HuH-7.5 (cell line): Measurements from ENCODE around the gene UBE2Q1.

Experiments used
- DNase-seq: peaks from one replicate; pipeline ENCODE4 v3.0.0; 2011; ENCODE audit warnings: low spot score

Gene UBE2Q1

DNA sequence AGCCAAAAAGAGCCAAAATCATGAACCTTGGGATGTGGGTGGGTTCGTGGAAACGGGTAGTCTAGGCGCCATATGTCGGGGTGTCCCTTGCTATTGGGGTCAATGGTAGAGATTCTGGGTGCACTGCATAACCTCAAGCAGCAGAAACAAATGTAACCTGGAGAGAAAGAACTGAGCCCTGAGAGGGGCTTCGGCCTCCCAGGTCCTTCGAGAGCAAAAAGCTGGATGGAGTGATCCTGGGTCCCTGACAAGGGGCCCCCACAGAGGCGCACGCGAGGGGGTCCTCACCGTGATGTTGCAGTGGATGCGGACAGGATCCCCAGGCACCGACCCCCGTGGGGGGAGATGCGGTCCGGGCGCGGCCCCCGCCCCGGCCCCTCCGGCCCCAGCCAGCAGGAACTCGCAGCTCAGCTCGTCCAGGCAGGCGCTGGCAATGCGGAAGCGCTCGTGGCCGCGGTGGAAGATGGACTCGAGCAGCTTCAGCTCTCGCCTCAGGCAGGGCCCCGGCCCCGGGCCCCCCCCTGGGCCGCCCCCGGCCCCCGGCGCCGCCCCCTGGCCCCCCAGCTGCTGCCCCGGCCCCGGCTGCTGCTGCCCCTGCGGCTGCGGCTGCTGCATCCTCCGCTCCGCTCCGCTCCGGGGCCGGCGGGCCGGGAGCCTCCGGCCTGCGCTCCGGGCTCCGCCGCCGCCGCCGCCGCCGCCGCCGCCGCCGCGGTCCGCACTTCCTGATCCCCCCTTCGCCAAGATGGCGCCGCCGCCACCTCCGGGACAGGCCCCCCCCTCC, at the start of gene UBE2Q1:
TSS of gene UBE2Q1 (minus strand) at position 724 of the 781 bp plus-strand sequence. CDS start at position 615, 109 bp downstream.
- no peak for DNase-seq

DNA sequence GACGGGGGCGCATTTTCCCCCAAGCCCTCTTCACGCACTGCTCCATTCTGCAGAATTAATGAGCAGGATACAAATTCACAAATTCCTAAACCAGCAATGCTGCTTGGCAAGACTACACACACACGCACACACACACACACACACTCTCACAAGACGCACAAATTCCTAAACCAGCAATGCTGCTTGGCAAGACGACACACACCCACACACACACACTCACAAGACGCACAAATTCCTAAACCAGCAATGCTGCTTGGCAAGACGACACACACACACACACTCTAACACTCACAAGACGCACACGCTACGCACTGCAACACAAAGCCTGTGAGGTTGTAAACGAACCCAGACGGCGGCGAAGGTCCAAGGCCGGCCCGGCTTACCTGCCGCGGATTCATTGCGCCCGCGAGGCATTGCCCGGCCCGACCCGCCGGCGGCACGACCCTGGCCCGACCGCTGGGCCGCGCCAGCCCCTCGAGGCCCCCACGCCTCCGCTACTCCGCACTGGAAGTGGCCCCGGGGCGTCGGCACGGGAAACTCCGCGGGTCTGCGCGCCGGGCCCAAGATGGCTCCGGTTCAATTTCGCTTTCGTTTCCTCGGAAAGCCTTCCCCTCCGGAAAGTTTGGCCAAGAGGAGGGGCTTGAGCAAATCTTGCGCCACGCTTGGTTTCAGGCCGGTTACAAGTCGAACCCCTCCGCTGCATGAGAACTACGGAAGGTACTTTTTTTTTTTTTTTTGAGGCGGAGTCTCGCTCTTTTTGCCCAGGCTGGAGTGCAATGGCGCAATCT, 49.3 kb upstream of the UBE2Q1 start, which contains the start of gene ADAR:
TSS of gene ADAR (minus strand) at position 578 of the 788 bp plus-strand sequence. CDS start at position 398, 180 bp downstream.
- DNase-seq: peak; percentile 59

DNA sequence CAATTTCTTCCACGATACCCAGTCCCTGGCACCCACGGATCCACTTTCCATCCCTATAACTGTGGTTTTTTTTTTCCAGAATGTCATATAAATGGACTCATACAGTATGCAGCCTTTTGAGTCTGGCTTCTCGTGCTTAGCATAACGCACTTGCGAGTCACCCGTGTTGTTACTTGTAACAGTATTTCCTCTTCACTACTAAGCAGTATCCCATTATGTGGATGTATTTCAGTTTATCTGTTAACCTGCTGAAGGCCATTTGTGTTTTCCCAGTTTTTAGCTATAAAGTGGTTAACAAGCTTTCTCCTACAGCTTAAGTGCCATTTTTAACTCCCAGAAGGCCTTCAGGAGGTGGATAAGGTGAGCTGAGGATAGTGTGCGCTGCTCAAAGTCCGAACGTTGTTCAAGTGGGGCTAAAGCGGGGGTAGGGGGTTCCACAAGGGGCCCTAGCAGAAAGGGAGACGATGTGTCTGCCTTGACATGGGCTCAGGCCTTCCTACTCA, 48.7 kb upstream of the UBE2Q1 start:
- DNase-seq: peak; percentile 26

DNA sequence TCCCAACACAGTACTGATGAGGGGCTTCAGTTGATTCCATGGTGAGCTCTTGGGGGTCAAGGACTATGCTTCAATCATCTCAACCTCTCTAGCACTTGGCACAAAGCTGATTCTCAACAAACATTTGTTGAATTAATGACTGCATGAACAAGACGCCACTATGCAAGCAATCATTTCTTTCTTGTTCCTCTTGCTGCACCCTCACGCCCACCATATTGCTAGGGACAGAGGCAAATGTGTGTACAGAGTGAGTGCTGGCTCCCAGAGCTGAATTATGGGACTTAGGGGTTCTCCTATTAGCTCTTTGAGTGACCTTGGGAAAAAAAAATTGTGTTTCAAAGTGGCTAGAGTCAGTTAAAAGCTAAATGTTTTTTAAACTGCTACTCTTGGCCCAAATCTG, 47.1 kb upstream of the UBE2Q1 start:
- DNase-seq: no peak

DNA sequence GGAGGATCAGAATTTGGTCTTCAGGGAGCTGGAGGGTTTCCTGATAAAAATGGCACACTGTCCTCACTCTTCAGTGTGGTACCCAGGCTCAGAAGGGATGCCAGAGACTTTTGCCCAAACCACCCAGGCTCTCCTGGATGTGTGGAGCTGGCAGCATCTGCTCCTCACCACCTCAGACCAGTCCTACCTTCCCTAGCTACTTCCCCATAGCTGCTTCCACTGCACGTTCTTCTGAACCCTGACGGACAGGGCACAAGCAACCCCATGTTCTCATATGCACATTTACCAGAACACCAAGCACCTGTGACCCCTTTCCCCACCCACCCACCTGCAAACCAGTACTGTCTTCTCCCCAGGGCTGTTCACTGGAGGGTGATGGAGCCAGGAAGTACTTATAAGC, 44.9 kb upstream of the UBE2Q1 start:
- no peak for DNase-seq

DNA sequence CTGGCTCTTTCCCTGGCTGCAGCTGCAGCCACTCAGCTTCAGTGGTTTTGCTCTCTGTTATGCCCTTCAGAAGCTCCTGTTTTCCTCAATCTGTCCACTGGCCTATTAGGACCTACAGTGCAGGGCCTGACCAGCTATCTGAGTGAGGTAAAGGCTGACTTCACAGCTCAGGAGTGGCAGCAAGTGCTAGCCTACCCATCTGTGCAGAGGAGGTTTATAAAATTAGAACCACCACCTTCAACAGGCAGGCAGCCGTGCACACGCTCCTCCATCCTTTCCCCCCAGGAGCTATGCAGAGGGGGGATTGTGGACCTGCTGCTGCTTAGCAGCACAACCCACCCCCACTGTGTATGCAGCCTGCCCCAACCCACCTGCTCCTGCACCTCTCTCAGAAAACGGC, 41.2 kb upstream of the UBE2Q1 start:
- DNase-seq: no peak

DNA sequence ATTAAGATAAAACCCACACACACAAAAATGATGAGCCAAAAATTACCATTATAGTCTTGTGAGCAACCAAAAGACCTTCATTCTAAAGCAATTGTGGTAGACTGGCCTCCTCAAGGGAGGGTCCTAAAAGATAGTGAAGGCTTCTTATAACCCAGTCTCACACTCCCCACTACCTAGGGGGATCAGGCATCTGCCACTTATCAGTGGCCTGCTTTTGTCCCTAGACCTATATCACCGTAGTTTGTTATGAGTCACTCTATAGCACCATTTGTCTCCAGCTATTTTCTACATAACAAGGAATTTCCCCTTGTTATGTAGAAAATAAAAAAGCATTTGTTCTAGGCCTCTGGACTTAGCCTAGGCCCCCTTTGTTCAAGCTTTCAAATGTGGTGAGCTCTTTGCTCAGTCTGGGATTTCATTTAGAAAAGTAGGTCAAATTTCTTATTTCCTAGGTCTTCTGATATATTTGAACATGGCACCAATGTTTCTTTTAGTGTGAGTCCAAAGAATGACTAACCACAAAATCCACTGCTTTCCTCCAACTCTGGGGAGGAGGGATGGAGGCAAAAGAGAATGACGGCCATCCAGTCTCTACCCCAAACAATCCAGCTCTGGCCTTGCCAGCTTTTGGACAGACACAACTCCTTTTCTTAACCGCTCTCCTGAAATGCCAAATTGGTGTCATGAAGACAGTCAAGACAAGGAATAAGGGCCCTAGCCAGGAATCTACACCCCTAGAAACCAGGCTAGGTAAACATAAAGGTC, 40.6 kb upstream of the UBE2Q1 start:
- DNase-seq: no peak

DNA sequence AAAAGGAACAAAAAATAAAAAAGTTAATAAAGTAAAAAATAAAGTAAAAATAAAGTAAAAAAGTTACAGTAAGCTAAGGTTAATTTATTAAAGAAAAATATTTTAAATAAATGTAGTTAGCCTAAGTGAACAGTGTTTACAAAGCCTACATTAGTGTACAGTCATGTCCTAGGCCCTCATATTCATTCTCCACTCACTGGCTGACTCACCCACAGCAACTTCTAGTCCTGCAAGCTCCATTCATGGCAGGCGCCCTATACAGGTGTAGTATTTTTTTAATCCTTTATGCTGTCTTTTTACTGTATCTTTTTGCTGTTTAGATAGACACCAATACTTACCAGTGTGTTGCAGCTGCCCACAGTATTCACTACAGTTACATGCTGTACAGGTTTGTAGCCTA, 37.2 kb upstream of the UBE2Q1 start:
- DNase-seq: no peak

DNA sequence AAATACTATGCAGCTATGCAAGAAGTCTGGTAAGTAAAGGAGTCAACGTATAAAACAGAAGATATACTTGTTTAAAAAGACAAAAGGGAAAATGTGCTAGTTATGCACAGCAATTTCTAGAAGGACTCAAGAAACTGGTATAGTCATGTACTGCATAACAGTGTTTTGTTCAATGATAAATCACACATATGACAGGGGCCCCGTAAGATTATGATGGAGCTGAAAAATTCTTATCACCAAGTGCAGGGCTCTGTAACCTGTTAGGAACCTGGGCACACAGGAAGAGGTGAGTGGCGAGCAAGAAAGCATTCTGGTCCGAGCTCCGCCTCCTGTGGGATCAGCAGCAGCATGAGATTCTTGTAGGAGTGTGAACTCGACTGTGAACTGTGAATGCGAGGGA, 36.3 kb upstream of the UBE2Q1 start:
- DNase-seq: no peak

DNA sequence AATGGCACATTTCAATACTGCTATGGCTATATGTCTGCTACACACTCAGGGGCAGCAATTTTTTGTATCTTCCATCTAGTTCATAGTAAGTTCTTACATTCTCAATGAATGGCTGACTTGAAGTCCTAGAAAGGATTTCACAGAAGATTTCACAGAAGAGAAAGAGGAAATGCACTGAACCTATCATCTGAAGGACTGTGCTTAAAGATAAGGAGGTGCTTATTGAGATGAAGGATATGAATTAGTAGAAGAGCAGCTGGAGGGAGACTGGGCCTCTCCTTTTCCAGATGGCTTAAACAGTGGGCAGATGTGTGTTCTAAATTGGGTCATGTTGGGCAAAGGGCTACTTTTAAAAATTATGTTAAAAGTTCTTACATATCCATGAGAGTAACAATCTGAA, 34.9 kb upstream of the UBE2Q1 start:
- DNase-seq: no peak

DNA sequence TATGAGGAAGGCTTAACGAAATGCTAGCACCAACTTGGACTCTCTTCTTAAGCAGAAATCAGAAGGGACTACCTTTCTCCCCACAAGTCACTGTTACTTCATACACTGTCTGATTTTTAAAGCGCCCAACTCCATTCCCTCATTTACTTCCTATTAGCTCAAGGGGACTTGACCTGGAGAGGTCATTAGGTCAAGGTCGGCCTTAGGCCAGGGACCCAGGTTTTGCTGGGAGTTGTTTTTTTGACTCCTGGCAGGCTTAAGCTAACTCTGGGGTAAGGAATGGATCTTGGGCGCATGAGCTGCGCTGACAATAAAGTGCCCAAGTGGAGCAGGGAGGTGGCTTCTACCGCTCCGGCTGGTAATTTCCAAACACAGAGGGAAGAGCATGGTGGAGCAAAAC, 32.7 kb upstream of the UBE2Q1 start:
- DNase-seq: no peak

DNA sequence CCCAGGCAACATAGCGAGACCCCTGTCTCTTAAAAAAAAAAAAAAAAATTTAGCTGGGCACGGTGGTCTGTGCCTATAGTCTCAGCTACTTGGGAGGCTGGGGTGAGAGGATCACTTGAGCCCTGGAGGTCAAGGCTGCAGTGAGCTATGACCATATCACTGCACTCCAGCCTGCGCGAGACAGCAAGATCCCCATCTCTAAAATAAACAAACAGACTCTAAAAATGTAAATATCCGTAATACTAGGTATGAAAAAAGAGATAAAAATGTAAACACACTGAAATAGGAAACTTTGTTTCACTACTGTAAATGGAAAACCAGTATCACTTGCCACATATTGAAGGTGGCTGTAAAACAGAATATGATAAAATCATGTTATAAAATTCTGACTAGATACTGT, 32.3 kb upstream of the UBE2Q1 start:
- DNase-seq: no peak

DNA sequence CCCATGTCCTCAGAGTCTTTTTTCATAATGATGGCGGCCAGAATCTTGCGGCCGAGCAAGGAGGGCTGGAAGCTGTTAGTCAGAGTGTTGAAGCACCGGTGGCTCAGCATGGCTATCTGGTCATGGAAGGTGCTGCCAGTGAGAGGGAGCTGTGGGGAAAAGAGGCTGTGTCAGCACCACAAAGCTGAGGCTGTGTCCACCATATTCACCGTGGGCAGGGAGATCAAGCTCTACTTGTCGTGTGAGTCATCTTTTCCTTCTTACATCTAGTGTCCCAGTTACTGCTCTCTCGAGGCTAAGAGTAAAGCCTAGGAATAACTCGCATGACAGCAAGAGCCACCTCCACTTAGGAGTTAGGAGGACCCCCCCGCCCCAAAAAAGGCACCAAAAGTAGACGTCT, 31.3 kb upstream of the UBE2Q1 start:
- DNase-seq: no peak

DNA sequence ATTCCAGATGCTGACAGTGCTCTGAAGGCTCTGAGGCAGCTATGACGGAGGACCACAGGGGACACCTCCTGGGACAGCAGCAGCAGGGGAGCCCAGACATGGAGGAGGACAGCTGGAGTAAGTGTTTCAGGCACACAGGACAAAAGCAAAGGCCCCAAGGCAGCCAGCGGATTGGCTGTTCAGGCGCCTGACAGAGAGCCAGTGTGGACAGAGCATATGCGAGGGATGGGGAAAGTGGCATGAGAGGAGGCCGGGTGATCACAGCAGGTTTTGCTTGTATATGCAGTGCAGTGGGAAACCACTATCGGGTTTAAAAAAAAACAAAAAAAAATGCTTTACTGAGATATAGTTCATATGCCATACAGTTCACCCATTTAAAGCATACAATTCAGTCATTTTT, 28.2 kb upstream of the UBE2Q1 start:
- no peak for DNase-seq

DNA sequence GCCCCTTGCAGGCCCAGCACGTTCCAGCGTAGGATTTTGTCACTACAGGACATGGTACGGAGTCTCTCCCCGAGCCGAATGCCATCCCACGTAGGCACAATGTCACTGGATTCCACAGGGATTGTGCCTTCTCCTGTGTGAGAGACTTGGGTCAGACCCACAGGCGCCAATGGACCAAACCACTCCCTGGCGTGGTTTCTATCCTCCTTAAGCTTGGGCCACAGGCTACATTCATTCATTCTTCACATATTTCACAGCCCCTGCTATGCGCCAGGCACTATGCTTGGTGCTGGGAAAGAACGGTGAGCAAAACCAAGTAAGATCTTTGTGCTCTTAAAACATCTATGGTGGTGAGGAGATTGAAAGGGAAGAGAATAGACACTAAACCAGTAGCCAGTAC, 27.8 kb upstream of the UBE2Q1 start:
- no peak for DNase-seq

DNA sequence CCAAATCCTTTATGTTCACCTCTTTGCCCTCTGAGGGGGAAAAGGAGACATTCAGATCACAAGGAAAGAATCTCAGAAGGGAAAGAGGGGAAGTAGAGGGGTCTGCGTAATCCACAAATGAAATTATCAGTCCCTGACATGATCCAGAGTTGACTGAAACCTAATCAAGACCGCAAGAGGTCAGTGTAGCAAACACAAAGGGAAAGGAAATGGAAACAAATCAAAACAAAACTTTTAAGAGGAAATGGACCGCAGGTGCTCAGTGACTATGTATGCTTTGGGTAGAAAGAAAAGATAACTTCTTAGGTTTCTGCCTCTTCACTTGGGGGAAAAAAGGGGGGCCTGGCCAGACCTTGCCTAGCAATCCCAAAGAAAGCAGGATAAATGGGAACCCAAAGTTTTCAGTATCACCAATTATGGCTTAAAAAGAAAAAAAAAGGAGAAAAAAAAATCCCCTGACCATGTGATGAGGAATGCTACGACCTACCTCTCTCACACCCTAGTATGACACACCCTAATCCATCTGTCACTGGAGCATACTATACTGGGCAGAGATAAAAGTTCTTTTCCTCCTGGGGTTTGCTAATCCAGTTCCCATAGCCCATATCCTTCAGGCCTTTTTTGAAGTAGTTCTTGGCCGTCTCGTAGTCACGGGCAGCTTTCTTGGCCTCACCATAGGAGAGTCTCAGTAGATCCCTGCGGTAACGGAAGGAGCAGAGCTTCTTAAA, 26.0 kb upstream of the UBE2Q1 start:
- DNase-seq: no peak

DNA sequence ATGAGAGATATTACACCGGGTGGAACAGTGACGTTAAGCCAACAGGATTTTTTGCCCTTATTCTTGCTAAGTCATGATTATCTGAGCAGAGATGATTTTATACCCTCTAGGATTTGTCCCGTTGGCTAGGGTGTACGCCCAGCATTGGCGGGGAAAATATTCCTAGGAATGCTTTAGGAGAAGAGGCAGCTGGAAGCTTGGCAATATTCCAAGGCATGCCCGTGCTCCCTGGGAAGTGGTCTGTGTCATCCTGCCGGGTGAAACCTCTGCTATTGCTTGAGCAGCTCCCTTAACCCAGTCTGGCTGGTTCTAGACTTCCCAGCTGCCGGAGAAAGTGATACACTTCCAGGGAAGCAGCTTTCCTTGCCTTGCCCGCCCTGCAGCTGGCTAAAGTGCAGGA, 25.3 kb upstream of the UBE2Q1 start:
- DNase-seq: no peak

DNA sequence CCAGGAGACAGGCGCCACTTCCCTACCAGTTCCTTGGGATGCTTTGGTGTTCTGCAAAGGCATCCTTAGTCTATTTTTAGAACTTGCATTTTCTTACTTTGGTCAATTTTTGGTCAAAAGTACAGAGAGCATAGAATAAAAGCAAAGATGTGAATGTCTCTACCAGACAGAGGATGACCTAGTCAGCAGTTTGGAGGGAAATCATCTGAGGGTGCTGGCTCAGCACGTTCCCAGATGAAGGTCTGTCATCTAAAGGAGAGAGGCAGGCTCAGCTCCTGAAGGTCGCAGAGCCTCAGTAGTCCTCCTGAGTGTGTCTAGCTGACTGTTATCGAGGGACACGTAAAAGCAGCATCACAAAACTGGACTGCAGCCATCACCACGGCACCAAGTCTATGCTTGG, 24.4 kb upstream of the UBE2Q1 start:
- no peak for DNase-seq

DNA sequence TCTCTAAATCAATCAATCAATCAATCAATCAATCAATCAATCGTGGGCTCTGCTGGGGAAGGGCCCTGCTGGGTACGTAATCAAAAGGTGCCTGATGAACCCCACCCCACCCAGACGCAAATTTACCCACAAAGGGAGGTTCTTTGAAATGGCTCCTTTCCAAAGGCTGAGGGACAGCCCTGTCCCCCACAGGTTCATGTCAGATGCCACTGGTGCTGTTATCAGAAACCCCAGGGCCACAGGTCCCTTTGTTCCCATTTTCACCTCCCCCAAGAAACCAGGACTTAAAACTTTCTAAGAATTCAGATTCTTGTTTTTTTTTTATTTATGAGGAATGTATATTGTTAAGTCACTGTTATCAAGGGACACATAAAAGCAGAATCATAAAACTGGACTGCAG, 23.3 kb upstream of the UBE2Q1 start:
- no peak for DNase-seq

DNA sequence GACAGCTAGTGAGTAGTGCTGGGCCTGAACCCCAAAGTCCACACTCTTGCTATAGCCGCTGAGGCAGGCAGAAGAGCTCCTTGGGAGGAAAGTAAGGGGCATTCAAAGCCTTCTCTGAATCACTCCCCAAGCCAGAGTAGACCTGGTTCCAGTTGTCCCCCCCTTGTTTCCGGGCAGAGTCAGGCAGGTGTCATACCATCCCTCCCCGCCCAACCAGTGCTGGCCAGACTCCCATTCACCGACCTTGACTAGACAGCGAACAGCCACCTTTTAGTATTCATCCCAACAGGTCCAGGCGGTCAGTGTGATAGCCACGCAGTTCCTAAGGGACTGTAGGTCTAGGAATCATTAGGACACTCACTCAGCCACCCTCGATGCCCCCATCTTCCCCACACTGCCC, 20.9 kb upstream of the UBE2Q1 start:
- no peak for DNase-seq

DNA sequence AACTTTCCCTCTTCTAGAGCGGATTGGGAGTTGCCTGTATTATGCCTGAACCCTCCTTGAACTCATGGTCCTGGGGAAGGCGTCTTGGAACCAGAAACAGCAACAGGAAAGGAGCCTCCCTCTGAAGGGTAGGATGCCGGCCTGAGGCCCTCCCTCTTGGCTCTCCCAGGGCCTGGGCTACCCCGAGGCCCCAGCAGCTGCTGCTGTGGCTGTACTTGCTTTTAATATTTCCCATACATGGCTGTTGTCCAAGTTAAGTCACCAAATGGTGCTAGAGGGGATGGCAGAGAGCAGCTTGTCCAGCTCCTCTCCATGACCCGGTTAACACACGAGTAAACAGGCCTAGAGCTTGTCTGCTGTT, 19.6 kb upstream of the UBE2Q1 start:
- no peak for DNase-seq
